Caco-2 (cell line): ENCODE measurements around the gene SULT4A1. TPM values are rescaled to one million over a fixed set of nuclear protein-coding genes. Genes with fewer than 3 reads are reported as not detected.

Source experiments
- BruUV-seq: library from RNA; stranded (reverse); fragments of 400-500 nt; replicated peaks from 2 replicates; lab custom pipeline; 2021; lab: Mats Ljungman, UMichigan
- CTCF ChIA-PET: fragments of 300-600 bp; sonication (Branson Sonifier 250); formaldehyde crosslinking; loops from one replicate; lab custom pipeline; 2022; ENCODE audit warnings: antibody characterized with exemption; lab: Charles Lee
- POLR2A ChIA-PET: fragments of 300-600 bp; sonication (Branson Sonifier 250); formaldehyde crosslinking; loops from one replicate; lab custom pipeline; 2022; ENCODE audit warnings: antibody characterized with exemption; lab: Charles Lee
- DNase-seq, 2 experiments: peaks; one replicate each; pipeline versions ENCODE4 v3.0.0 to v3.0.0-alpha.2; 2020 to 2022
- H3K27me3 ChIP-seq: replicated peaks from 2 replicates; pipeline ENCODE4 v1.6.0; 2011; ENCODE audit warnings: low read length; ENCODE audit not compliant: control insufficient read depth, insufficient read depth
- H3K36me3 ChIP-seq: 2 replicates; pipeline ENCODE4 v1.5.1; 2011; ENCODE audit warnings: low read length; ENCODE audit not compliant: control insufficient read depth, insufficient read depth
- H3K4me1 ChIP-seq: fragments of 250-450 bp; sonication (Bioruptor Pico); 2 replicates; pipeline ENCODE4 v1.5.1; 2020; ENCODE audit warnings: mild to moderate bottlenecking
- H3K4me3 ChIP-seq: 2 replicates; pipeline ENCODE4 v1.5.1; 2011; ENCODE audit warnings: low read depth, mild to moderate bottlenecking, control low read depth, low read length
- H3K9me3 ChIP-seq: fragments of 250-450 bp; sonication (Bioruptor Pico); 2 replicates; pipeline ENCODE4 v1.5.1; 2020; ENCODE audit warnings: mild to moderate bottlenecking, moderate library complexity
- H3K27ac Mint-ChIP-seq: one replicate; pipeline ENCODE4 v1.8.0; 2022; ENCODE audit warnings: mixed read lengths; ENCODE audit not compliant: unreplicated experiment
- H3K27me3 Mint-ChIP-seq: one replicate; pipeline ENCODE4 v1.8.0; 2022; ENCODE audit warnings: mixed read lengths; ENCODE audit not compliant: insufficient read depth, unreplicated experiment
- H3K36me3 Mint-ChIP-seq: one replicate; pipeline ENCODE4 v1.8.0; 2022; ENCODE audit warnings: mild to moderate bottlenecking, mixed read lengths; ENCODE audit not compliant: insufficient read depth, unreplicated experiment
- H3K4me1 Mint-ChIP-seq: one replicate; pipeline ENCODE4 v1.8.0; 2022; ENCODE audit warnings: low read depth, mixed read lengths; ENCODE audit not compliant: unreplicated experiment
- H3K4me3 Mint-ChIP-seq: one replicate; pipeline ENCODE4 v1.8.0; 2022; ENCODE audit warnings: mild to moderate bottlenecking, moderate library complexity, mixed read lengths; ENCODE audit not compliant: unreplicated experiment
- H3K9me3 Mint-ChIP-seq: one replicate; pipeline ENCODE4 v1.8.0; 2022; ENCODE audit warnings: mixed read lengths; ENCODE audit not compliant: unreplicated experiment
- CTCF ChIP-seq, 2 experiments: fragments of 200-600 bp in 1 of 2; IDR thresholded peaks; 1 replicate in 1 of 2; 2 replicates in 1 of 2; pipeline versions ENCODE4 v1.5.1 to v1.8.0; 2011 to 2022; ENCODE audit warnings: antibody characterized with exemption in 1 of 2, control low read depth in 1 of 2, inconsistent platforms in 1 of 2, low read depth in 1 of 2, low read length in 1 of 2, mild to moderate bottlenecking in 1 of 2, moderate library complexity in 1 of 2; ENCODE audit not compliant: insufficient read depth in 1 of 2, severe bottlenecking in 1 of 2, unreplicated experiment in 1 of 2
- intact Hi-C: fragments of 100-400 bp; cut with micrococcal nuclease; formaldehyde crosslinking; loops from one replicate; pipeline ENCODE4 v1.10.0; 2022; ENCODE audit not compliant: unreplicated experiment
- total RNA-seq: library from RNA; stranded (reverse); gene quantifications from 2 replicates; pipeline ENCODE4 v1.2.3, GENCODE V29; 2022

The SULT4A1 gene
- total RNA-seq, 1 experiment from 2014 or later = not detected

- peaks cover 26% of the 10 kb centered on the region for H3K27me3 Mint-ChIP-seq
- no peaks in the 10 kb centered on the region for H3K36me3 Mint-ChIP-seq
- H3K4me1 ChIP-seq = no peaks in the 10 kb centered on the region
- no TSS peak for BruUV-seq
- intact Hi-C loops = no loop called here
- no peaks in the 10 kb centered on the region for H3K36me3 ChIP-seq
- no peaks in the 10 kb centered on the region for H3K9me3 ChIP-seq
- no peak overlapping the region for H3K27ac Mint-ChIP-seq
- H3K4me3 Mint-ChIP-seq = no peak overlapping the region
- POLR2A ChIA-PET = no interaction called here
- H3K4me3 ChIP-seq = no peak overlapping the region
- peak in 1 of 2 experiments; percentile 14 for DNase-seq
- H3K9me3 Mint-ChIP-seq = no peaks in the 10 kb centered on the region
- CTCF ChIA-PET = interaction anchor here (1.4 kb wide), 1 partner anchor 33 kb away, joined by 7 read pairs; no protein-coding TSS in a partner anchor
- no peaks in the 10 kb centered on the region for H3K4me1 Mint-ChIP-seq
- TF ChIP-seq CTCF (IDR thresholded peaks at IDR 0.05; ENCODE audit: insufficient read depth in 1 of 2, low read depth in 1 of 2, low read length in 1 of 2, severe bottlenecking in 1 of 2, unreplicated experiment in 1 of 2) = no peak
- no peaks in the 10 kb centered on the region for H3K27me3 ChIP-seq
These were observed 11.8 kb downstream of the SULT4A1 start for GRCh38 chr22:43850529-43850928.

- H3K4me3 ChIP-seq = no peak overlapping the region
- H3K27me3 ChIP-seq = no peaks in the 10 kb centered on the region
- Mint-ChIP-seq H3K27me3 (peaks cover 29% of the 10 kb centered on the region), H3K4me3 (no peak overlapping the region), H3K9me3 (no peaks in the 10 kb centered on the region), H3K4me1 (no peaks in the 10 kb centered on the region), H3K27ac (no peak overlapping the region), H3K36me3 (no peaks in the 10 kb centered on the region)
- POLR2A ChIA-PET = no interaction called here
- BruUV-seq = no TSS peak
- no peaks in the 10 kb centered on the region for H3K36me3 ChIP-seq
- CTCF ChIA-PET = interaction anchor here (1.4 kb wide), 1 partner anchor 34 kb away, joined by 7 read pairs; no protein-coding TSS in a partner anchor
- H3K9me3 ChIP-seq = no peaks in the 10 kb centered on the region
- H3K4me1 ChIP-seq = no peaks in the 10 kb centered on the region
- intact Hi-C loops = no loop called here
- TF ChIP-seq CTCF (IDR thresholded peaks at IDR 0.05; ENCODE audit: insufficient read depth in 1 of 2, low read depth in 1 of 2, low read length in 1 of 2, severe bottlenecking in 1 of 2, unreplicated experiment in 1 of 2) = no peak
- DNase-seq = peak in 1 of 2 experiments; percentile 25
These were observed 12.6 kb downstream of the SULT4A1 start for GRCh38 chr22:43849731-43850130.

- ChIA-PET CTCF (no interaction called here), POLR2A (no interaction called here)
- intact Hi-C loops = no loop called here
- H3K27me3 Mint-ChIP-seq = peaks cover 32% of the 10 kb centered on the region
- Histone ChIP-seq H3K4me3 (no peak overlapping the region), H3K36me3 (no peaks in the 10 kb centered on the region), H3K9me3 (no peaks in the 10 kb centered on the region), H3K4me1 (no peaks in the 10 kb centered on the region), H3K27me3 (no peaks in the 10 kb centered on the region)
- H3K36me3 Mint-ChIP-seq = no peaks in the 10 kb centered on the region
- H3K27ac Mint-ChIP-seq = no peak overlapping the region
- peak in 1 of 2 experiments; percentile 32 for DNase-seq
- no peak overlapping the region for H3K4me3 Mint-ChIP-seq
- H3K9me3 Mint-ChIP-seq = no peaks in the 10 kb centered on the region
- BruUV-seq = no TSS peak
- no peaks in the 10 kb centered on the region for H3K4me1 Mint-ChIP-seq
- TF ChIP-seq CTCF (IDR thresholded peaks at IDR 0.05; ENCODE audit: insufficient read depth in 1 of 2, low read depth in 1 of 2, low read length in 1 of 2, severe bottlenecking in 1 of 2, unreplicated experiment in 1 of 2) = peak in 1 of 2 experiments; percentile 62
These were observed 13.7 kb downstream of the SULT4A1 start for GRCh38 chr22:43848366-43849171.
